HepG2 (cell line): ENCODE data around the gene B4GALT1. TPM values are rescaled to one million over a fixed set of nuclear protein-coding genes. Genes with fewer than 3 reads are reported as not detected.

Experiments
- ARNT ChIP-seq: fragments of 450-650 bp; IDR thresholded peaks from 2 replicates; pipeline ENCODE4 v1.6.1; 2017
- CHCHD3 ChIP-seq: sonication (generic); formaldehyde crosslinking; IDR thresholded peaks from 2 replicates; pipeline ENCODE4 v1.8.0; 2022; ENCODE audit warnings: mild to moderate bottlenecking, missing genetic modification reagents, moderate library complexity
- CREBL2 ChIP-seq: sonication (generic); formaldehyde crosslinking; IDR thresholded peaks from 2 replicates; pipeline ENCODE4 v1.8.1; 2023; ENCODE audit warnings: missing genetic modification reagents, mild to moderate bottlenecking, borderline replicate concordance
- DDIT3 ChIP-seq: sonication (generic); formaldehyde crosslinking; IDR thresholded peaks from 2 replicates; pipeline ENCODE4 v1.4.0; 2020; ENCODE audit warnings: mild to moderate bottlenecking, missing genetic modification reagents
- ETV6 ChIP-seq: sonication (generic); formaldehyde crosslinking; conservative IDR thresholded peaks from 2 replicates; pipeline ENCODE4 v1.4.0; 2020; ENCODE audit warnings: missing genetic modification reagents
- FOXO4 ChIP-seq: sonication (generic); formaldehyde crosslinking; conservative IDR thresholded peaks from 2 replicates; pipeline ENCODE4 v1.8.1; 2023; ENCODE audit warnings: missing genetic modification reagents
- GPBP1L1 ChIP-seq: sonication (generic); formaldehyde crosslinking; IDR thresholded peaks from 2 replicates; pipeline ENCODE4 v1.5.0; 2020; ENCODE audit warnings: mild to moderate bottlenecking, missing genetic modification reagents
- KLF12 ChIP-seq: sonication (generic); formaldehyde crosslinking; IDR thresholded peaks from 2 replicates; pipeline ENCODE4 v1.4.0; 2020; ENCODE audit warnings: missing genetic modification reagents, borderline replicate concordance
- MAF1 ChIP-seq: sonication (generic); formaldehyde crosslinking; IDR thresholded peaks from 2 replicates; pipeline ENCODE4 v1.5.0; 2020; ENCODE audit warnings: missing genetic modification reagents, borderline replicate concordance
- MXI1 ChIP-seq: IDR thresholded peaks from 3 replicates; pipeline ENCODE4 v1.6.1; 2012; ENCODE audit warnings: low read depth, low read length, inconsistent platforms, borderline replicate concordance
- NFATC3 ChIP-seq: sonication (generic); formaldehyde crosslinking; IDR thresholded peaks from 2 replicates; pipeline ENCODE4 v1.5.1; 2020; ENCODE audit warnings: mild to moderate bottlenecking, missing genetic modification reagents
- NFRKB ChIP-seq: fragments of 450-650 bp; IDR thresholded peaks from 2 replicates; pipeline ENCODE4 v1.6.1; 2017
- SATB2 ChIP-seq: sonication (generic); formaldehyde crosslinking; IDR thresholded peaks from 2 replicates; pipeline ENCODE4 v1.5.0; 2020; ENCODE audit warnings: missing genetic modification reagents
- SMARCC2 ChIP-seq: fragments of 450-650 bp; IDR thresholded peaks from 2 replicates; pipeline ENCODE4 v1.6.1; 2017; ENCODE audit warnings: antibody characterized with exemption, mild to moderate bottlenecking
- U2AF1 ChIP-seq: fragments of 200-400 bp; formaldehyde crosslinking; optimal IDR thresholded peaks from 2 replicates; pipeline ENCODE3; 2017; ENCODE audit warnings: mild to moderate bottlenecking, low read depth, low read length
- YEATS2 ChIP-seq: sonication (generic); formaldehyde crosslinking; IDR thresholded peaks from 2 replicates; pipeline ENCODE4 v1.4.0; 2020; ENCODE audit warnings: missing genetic modification reagents, borderline replicate concordance
- ZBTB2 ChIP-seq: sonication (generic); formaldehyde crosslinking; IDR thresholded peaks from 2 replicates; pipeline ENCODE4 v1.8.0; 2022; ENCODE audit warnings: low read depth, missing genetic modification reagents
- ZMYM4 ChIP-seq: sonication (generic); formaldehyde crosslinking; IDR thresholded peaks from 2 replicates; pipeline ENCODE4 v1.8.1; 2023; ENCODE audit warnings: mild to moderate bottlenecking, missing genetic modification reagents
- ZNF121 ChIP-seq: sonication (generic); formaldehyde crosslinking; IDR thresholded peaks from 2 replicates; pipeline ENCODE4 v1.5.0; 2020; ENCODE audit warnings: mild to moderate bottlenecking, missing genetic modification reagents
- ZNF24 ChIP-seq: fragments of 450-650 bp; IDR thresholded peaks from 2 replicates; pipeline ENCODE4 v1.6.1; 2017; ENCODE audit warnings: antibody characterized with exemption, mild to moderate bottlenecking
- ZNF256 ChIP-seq: sonication (generic); formaldehyde crosslinking; conservative IDR thresholded peaks from 2 replicates; pipeline ENCODE4 v1.4.0; 2020; ENCODE audit warnings: missing genetic modification reagents
- ZNF282 ChIP-seq: fragments of 450-650 bp; IDR thresholded peaks from 2 replicates; pipeline ENCODE4 v1.6.1; 2018; ENCODE audit not compliant: partially characterized antibody
- ZNF556 ChIP-seq: sonication (generic); formaldehyde crosslinking; IDR thresholded peaks from 2 replicates; pipeline ENCODE4 v1.4.0; 2020; ENCODE audit warnings: mild to moderate bottlenecking, missing genetic modification reagents, borderline replicate concordance
- ZNF772 ChIP-seq: sonication (generic); formaldehyde crosslinking; IDR thresholded peaks from 2 replicates; pipeline ENCODE4 v1.5.0; 2020; ENCODE audit warnings: mild to moderate bottlenecking, missing genetic modification reagents
- polyA plus RNA-seq, 8 experiments: library from polyadenylated mRNA; depleted of rRNA in 3 of 8; stranded (reverse) in 7 of 8; unstranded in 1 of 8; fragments of >200 nt; fragmentation: Illumina TruSeq in 4 of 8; extraction: Trizol in 4 of 8; gene quantifications; 2 replicates each; pipeline versions ENCODE4 v1.2.1 to v1.2.3, GENCODE V29; 2011 to 2016; ENCODE audit warnings: low read depth in 4 of 8, missing spikeins in 1 of 8, mixed read lengths in 1 of 8; ENCODE audit not compliant: insufficient read depth in 1 of 8
- total RNA-seq, 5 experiments: library from RNA; depleted of rRNA; stranded (reverse); fragments of >200 nt; fragmentation: Illumina TruSeq; extraction: Trizol; gene quantifications; 2 replicates each; pipeline ENCODE4 v1.2.3, GENCODE V29; 2016; ENCODE audit warnings: low read depth in 1 of 5

Gene B4GALT1
- total and polyA plus RNA-seq, 2 of the 13 experiments (the other 11 are each of a cell fraction or from before 2014, with no cell fraction given): 15.7 to 33.5 TPM

GRCh38 chr9:33139421-33140228, 27.5 kb downstream of the B4GALT1 start (continued):
- peak; percentile 94 for TF ChIP-seq ZNF556 (CRISPR knock-in tag)
- TF ChIP-seq ZNF24: no peak
- no peak for TF ChIP-seq MAF1 (CRISPR knock-in tag)
- no peak for TF ChIP-seq FOXO4
- TF ChIP-seq SMARCC2: no peak
- no peak; the same call in 1 of the 2 replicates for TF ChIP-seq ETV6 (CRISPR knock-in tag)
- no peak for TF ChIP-seq ZNF282
- peak; percentile 94; the same call in 1 of the 3 replicates for TF ChIP-seq MXI1
- no peak for TF ChIP-seq ARNT
- peak; percentile 91 for TF ChIP-seq ZMYM4
- TF ChIP-seq ZNF772 (CRISPR knock-in tag): no peak; the same call in 1 of the 2 replicates
- no peak for TF ChIP-seq KLF12 (CRISPR knock-in tag)
- TF ChIP-seq NFATC3 (CRISPR knock-in tag): no peak
- TF ChIP-seq ZNF256 (CRISPR knock-in tag): no peak
- TF ChIP-seq NFRKB: no peak
- no peak for TF ChIP-seq DDIT3 (CRISPR knock-in tag)
- no peak for TF ChIP-seq CREBL2 (CRISPR knock-in tag)
- no peak for TF ChIP-seq CHCHD3 (CRISPR knock-in tag)
- no peak for TF ChIP-seq SATB2 (CRISPR knock-in tag)
- TF ChIP-seq ZBTB2 (CRISPR knock-in tag): no peak
- no peak for TF ChIP-seq U2AF1
- TF ChIP-seq YEATS2: peak; percentile 75; the same call in 1 of the 2 replicates
- peak; percentile 15; the same call in 1 of the 2 replicates for TF ChIP-seq ZNF121 (CRISPR knock-in tag)
- TF ChIP-seq GPBP1L1 (CRISPR knock-in tag): no peak
